CD4-positive, alpha-beta memory T cell (primary cell): ENCODE data around the gene USP27X. TPM values are rescaled to one million over a fixed set of nuclear protein-coding genes. Genes with fewer than 3 reads are reported as not detected.

ENCODE experiments used
- CTCF ChIA-PET: fragments of 350-600 bp; sonication (Branson Sonifier 250); formaldehyde crosslinking; loops from one replicate; lab custom pipeline; 2021; ENCODE audit warnings: inconsistent platforms; ENCODE audit not compliant: partially characterized antibody; lab: Charles Lee
- POLR2A ChIA-PET: fragments of 350-600 bp; sonication (Branson Sonifier 250); formaldehyde crosslinking; loops from one replicate; lab custom pipeline; 2021; ENCODE audit not compliant: partially characterized antibody; lab: Charles Lee
- DNase-seq, 5 donors: peaks; one replicate each; pipeline versions ENCODE4 v3.0.0 to v3.0.0-alpha.2; 2020 to 2022; ENCODE audit warnings: mixed read lengths in 1 of 5
- H3K27ac ChIP-seq: one replicate; pipeline ENCODE4 v1.7.0; 2013; ENCODE audit warnings: low read depth, low read length
- H3K27me3 ChIP-seq: 2 replicates; pipeline ENCODE4 v1.7.0; 2013; ENCODE audit warnings: mild to moderate bottlenecking, low read length, moderate library complexity; ENCODE audit not compliant: insufficient read depth
- H3K36me3 ChIP-seq: 2 replicates; pipeline ENCODE4 v1.7.0; 2013; ENCODE audit warnings: mild to moderate bottlenecking, low read length, moderate library complexity; ENCODE audit not compliant: insufficient read depth
- H3K4me1 ChIP-seq: 2 replicates; pipeline ENCODE4 v1.7.0; 2013; ENCODE audit warnings: mild to moderate bottlenecking, low read length, moderate library complexity; ENCODE audit not compliant: insufficient read depth
- H3K4me3 ChIP-seq, 2 donors: one replicate each; pipeline ENCODE4 v1.7.0; 2013; ENCODE audit warnings: low read length in 2 of 2, mild to moderate bottlenecking in 1 of 2
- H3K9me3 ChIP-seq, 2 donors: one replicate each; pipeline ENCODE4 v1.7.0; 2013; ENCODE audit warnings: low read length in 2 of 2, control low read depth in 1 of 2; ENCODE audit not compliant: control insufficient read depth in 1 of 2
- H3K27ac Mint-ChIP-seq, 7 donors: one replicate each; pipeline ENCODE4 v1.8.0; 2020 to 2021; ENCODE audit warnings: mixed read lengths in 7 of 7, mild to moderate bottlenecking in 6 of 7, inconsistent platforms in 3 of 7, moderate library complexity in 3 of 7
- H3K27me3 Mint-ChIP-seq, 2 donors: one replicate each; pipeline ENCODE4 v1.8.0; 2020 to 2021; ENCODE audit warnings: mixed read lengths in 2 of 2
- H3K36me3 Mint-ChIP-seq, 2 donors: one replicate each; pipeline ENCODE4 v1.8.0; 2020 to 2021; ENCODE audit warnings: mixed read lengths in 2 of 2, inconsistent platforms in 1 of 2, mild to moderate bottlenecking in 1 of 2
- H3K4me1 Mint-ChIP-seq, 4 donors: one replicate each; pipeline ENCODE4 v1.8.0; 2020 to 2021; ENCODE audit warnings: mixed read lengths in 4 of 4, mild to moderate bottlenecking in 1 of 4
- H3K4me3 Mint-ChIP-seq, 8 donors: one replicate each; pipeline ENCODE4 v1.8.0; 2020 to 2021; ENCODE audit warnings: mixed read lengths in 8 of 8, mild to moderate bottlenecking in 7 of 8, moderate library complexity in 6 of 8, inconsistent platforms in 3 of 8
- H3K9me3 Mint-ChIP-seq, 8 donors: one replicate each; pipeline ENCODE4 v1.8.0; 2020 to 2021; ENCODE audit warnings: mixed read lengths in 8 of 8, mild to moderate bottlenecking in 5 of 8, inconsistent platforms in 3 of 8, moderate library complexity in 1 of 8
- intact Hi-C: fragments of 100-400 bp; cut with micrococcal nuclease; formaldehyde crosslinking; loops from one replicate; pipeline ENCODE4 v1.15.1; 2023
- polyA plus RNA-seq, 2 donors: library from polyadenylated mRNA; unstranded; fragments of 300-500 nt; fragmentation: Illumina TruSeq; gene quantifications; one replicate each; pipeline ENCODE4 v1.2.3, GENCODE V29; 2021
- total RNA-seq, 2 experiments: library from RNA; stranded (reverse); gene quantifications; one replicate each; pipeline ENCODE4 v1.2.3, GENCODE V29; 2021

USP27X gene
- total and polyA plus RNA-seq, 4 experiments from 2014 or later: 0.07 to 7.5 (median 4.4) TPM

DNA sequence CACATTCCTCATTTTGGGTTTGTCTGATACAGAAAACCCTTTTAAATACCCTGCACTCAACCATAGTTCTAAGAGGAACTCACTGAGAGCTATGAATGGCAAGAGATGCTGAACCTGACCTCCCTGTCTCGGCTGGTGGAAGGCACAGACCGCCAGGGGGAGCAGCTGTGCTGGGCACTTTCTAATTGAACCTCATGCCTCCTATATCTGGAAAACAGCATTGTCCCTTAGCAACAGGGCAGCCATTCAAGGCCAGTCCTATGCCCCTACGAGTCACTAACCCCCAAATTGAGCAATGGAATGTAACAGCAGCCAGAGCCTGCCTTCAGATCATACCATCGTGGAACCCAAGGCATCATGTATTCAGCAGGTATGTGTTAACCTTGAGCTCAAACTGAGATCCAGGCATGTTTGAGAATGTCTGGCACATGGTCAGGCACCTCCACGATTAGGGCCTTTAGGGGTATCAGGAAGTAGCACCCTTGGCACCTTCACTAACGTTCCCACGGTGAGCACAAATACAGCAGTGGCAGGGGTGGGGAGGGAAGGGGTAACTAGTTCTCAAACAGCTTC, 5.1 kb downstream of the USP27X start:
- ChIA-PET POLR2A (no interaction called here), CTCF (interaction anchor here (0.6 to 2.5 kb wide), 9 partner anchors 10 to 695 kb away, joined by 3 to 23 read pairs (median 4); partner anchors contain the start of gene CLCN5)
- Histone ChIP-seq H3K27ac (no peak overlapping the region), H3K4me1 (peaks cover 17% of the 10 kb centered on the region), H3K36me3 (no peaks in the 10 kb centered on the region), H3K4me3 (no peak overlapping the region), H3K9me3 (no peaks in the 10 kb centered on the region), H3K27me3 (no peaks in the 10 kb centered on the region)
- H3K27ac Mint-ChIP-seq: peak overlapping the region in 2 of 7 donors; percentile 1 to 57
- peak overlapping the region in 1 of 8 donors; percentile 36 for H3K4me3 Mint-ChIP-seq
- peaks cover 0 to 2% (median 0%) of the 10 kb centered on the region in 8 donors for H3K9me3 Mint-ChIP-seq
- H3K36me3 Mint-ChIP-seq: peaks cover 0 to 4% of the 10 kb centered on the region in 2 donors
- peak; percentile 30 to 61 (median 41) for DNase-seq
- intact Hi-C loops: loop anchor here (1.0 kb wide), 1 partner anchor 35 kb away; no protein-coding TSS in a partner anchor
- H3K4me1 Mint-ChIP-seq: peaks cover 13 to 34% (median 21%) of the 10 kb centered on the region in 4 donors
- no peaks in the 10 kb centered on the region for H3K27me3 Mint-ChIP-seq

DNA sequence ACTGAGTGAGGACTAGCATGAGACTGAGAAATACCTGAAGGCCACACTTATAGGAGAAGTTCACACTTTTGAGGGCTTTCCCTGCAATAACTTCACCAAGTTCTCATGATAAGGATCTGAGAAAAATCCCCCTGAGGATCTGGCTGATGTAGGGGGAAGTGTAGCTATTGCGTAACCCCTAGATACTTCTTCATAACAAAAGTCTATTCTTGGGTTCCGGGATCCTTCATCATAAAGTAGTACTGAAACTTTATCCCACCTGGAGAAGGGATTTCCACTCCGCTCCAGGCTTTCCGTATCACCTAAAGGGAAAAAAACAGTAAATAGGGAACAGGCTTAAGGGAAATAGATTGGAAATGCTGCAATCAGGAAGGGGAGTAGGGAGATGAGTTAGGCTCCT, 13.3 kb downstream of the USP27X start:
- H3K9me3 Mint-ChIP-seq: peaks cover 0 to 11% (median 9%) of the 10 kb centered on the region in 8 donors
- POLR2A ChIA-PET: no interaction called here
- no peaks in the 10 kb centered on the region for H3K36me3 ChIP-seq
- CTCF ChIA-PET: interaction anchor here (1.0 kb wide), 1 partner anchor 27 kb away, joined by 3 read pairs; no protein-coding TSS in a partner anchor
- H3K4me1 ChIP-seq: no peaks in the 10 kb centered on the region
- no peaks in the 10 kb centered on the region for H3K4me1 Mint-ChIP-seq
- no peak overlapping the region for H3K27ac ChIP-seq
- no peak overlapping the region for H3K4me3 ChIP-seq
- no peaks in the 10 kb centered on the region for H3K27me3 ChIP-seq
- intact Hi-C loops: no loop called here
- no peaks in the 10 kb centered on the region for H3K9me3 ChIP-seq
- no peak for DNase-seq
- H3K4me3 Mint-ChIP-seq: no peak overlapping the region
- H3K36me3 Mint-ChIP-seq: peaks cover 0 to 2% of the 10 kb centered on the region in 2 donors
- H3K27ac Mint-ChIP-seq: no peak overlapping the region
- H3K27me3 Mint-ChIP-seq: peaks cover 6 to 9% of the 10 kb centered on the region in 2 donors

DNA sequence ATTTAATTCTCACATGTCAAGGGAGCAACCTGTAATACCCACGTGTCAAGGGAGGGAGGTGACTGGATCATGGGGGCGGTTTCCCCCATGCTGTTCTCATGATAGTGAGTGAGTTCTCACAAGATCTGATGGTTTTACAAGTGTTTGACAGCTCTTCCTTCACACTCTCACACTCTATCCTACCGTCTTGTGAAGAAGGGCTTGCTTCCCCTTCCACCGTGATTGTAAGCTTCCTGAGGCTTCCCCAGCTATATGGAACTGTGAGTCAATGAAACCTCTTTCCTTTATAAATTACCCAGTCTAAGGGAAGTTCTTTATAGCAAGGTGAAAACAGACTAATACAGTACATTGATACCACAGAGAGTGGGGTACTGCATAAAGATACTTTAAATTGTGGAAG, 17.7 kb downstream of the USP27X start:
- no peaks in the 10 kb centered on the region for H3K36me3 ChIP-seq
- H3K9me3 Mint-ChIP-seq: peaks cover 0 to 18% (median 12%) of the 10 kb centered on the region in 8 donors
- no peak overlapping the region for H3K27ac ChIP-seq
- intact Hi-C loops: no loop called here
- no peaks in the 10 kb centered on the region for H3K9me3 ChIP-seq
- H3K4me1 ChIP-seq: no peaks in the 10 kb centered on the region
- CTCF ChIA-PET: interaction anchor here (0.8 kb wide), 1 partner anchor 13 kb away, joined by 3 read pairs; no protein-coding TSS in a partner anchor
- H3K4me3 Mint-ChIP-seq: no peak overlapping the region
- no peak for DNase-seq
- H3K27me3 Mint-ChIP-seq: peaks cover 16 to 20% of the 10 kb centered on the region in 2 donors
- H3K4me1 Mint-ChIP-seq: no peaks in the 10 kb centered on the region
- no peak overlapping the region for H3K4me3 ChIP-seq
- peaks cover 0 to 2% of the 10 kb centered on the region in 2 donors for H3K36me3 Mint-ChIP-seq
- H3K27me3 ChIP-seq: no peaks in the 10 kb centered on the region
- peak overlapping the region in 1 of 7 donors; percentile 77 for H3K27ac Mint-ChIP-seq
- POLR2A ChIA-PET: no interaction called here

DNA sequence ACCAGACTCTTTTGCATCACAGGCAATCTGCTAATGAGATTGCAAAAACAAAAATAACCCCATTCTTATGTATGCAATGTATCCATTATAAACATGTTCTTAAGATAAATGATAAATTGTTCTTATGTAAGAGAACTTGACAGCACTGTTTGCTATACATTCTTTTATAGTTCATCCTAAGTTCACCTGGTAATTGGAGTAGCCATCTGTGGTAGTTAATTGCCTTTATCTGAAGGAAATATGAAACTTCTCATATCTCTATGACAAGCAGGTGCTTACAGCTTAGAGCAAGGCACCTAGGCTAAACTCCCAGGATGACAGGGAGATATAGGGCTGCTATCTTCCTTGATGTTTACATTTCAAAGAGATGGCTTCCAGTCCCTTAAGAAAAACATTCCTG, 21.8 kb downstream of the USP27X start:
- Histone ChIP-seq H3K4me1 (no peaks in the 10 kb centered on the region), H3K4me3 (no peak overlapping the region), H3K27ac (no peak overlapping the region), H3K9me3 (no peaks in the 10 kb centered on the region), H3K36me3 (no peaks in the 10 kb centered on the region), H3K27me3 (no peaks in the 10 kb centered on the region)
- ChIA-PET POLR2A (no interaction called here), CTCF (interaction anchor here (0.6 kb wide), 1 partner anchor 31 kb away, joined by 3 read pairs; no protein-coding TSS in a partner anchor)
- Mint-ChIP-seq H3K27me3 (peaks cover 16 to 18% of the 10 kb centered on the region in 2 donors), H3K36me3 (peaks cover 0 to 2% of the 10 kb centered on the region in 2 donors), H3K4me1 (no peaks in the 10 kb centered on the region), H3K27ac (no peak overlapping the region), H3K4me3 (no peak overlapping the region), H3K9me3 (peaks cover 0 to 18% (median 12%) of the 10 kb centered on the region in 8 donors)
- intact Hi-C loops: no loop called here
- no peak for DNase-seq

DNA sequence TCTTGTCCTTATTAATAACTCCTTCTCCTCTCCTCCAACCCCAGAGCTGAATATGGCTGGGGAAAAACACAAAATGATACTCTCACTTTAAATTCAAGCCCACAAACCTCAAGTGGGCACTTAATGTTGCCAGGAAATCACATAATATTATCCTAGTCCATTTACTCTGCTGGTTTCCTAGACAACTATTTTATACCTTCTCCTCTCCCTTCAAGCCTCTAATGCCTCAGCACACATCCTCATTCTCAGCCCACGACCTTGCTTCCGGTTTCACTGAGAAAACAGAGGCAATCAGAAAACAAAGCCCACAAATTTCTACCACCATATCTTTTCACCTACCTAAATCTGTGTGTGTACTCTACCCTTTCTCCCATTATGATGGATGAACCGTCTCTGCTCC, 31.1 kb downstream of the USP27X start:
- ChIA-PET CTCF (interaction anchor here (1.9 kb wide), 1 partner anchor 9 kb away, joined by 10 read pairs; no protein-coding TSS in a partner anchor), POLR2A (no interaction called here)
- H3K27ac ChIP-seq: no peak overlapping the region
- no peaks in the 10 kb centered on the region for H3K4me1 ChIP-seq
- no peaks in the 10 kb centered on the region for H3K36me3 ChIP-seq
- H3K9me3 ChIP-seq: no peaks in the 10 kb centered on the region
- no peaks in the 10 kb centered on the region for H3K27me3 ChIP-seq
- Mint-ChIP-seq H3K27ac (peak overlapping the region in 3 of 7 donors; percentile 9 to 47 (median 25)), H3K9me3 (no peaks in the 10 kb centered on the region), H3K27me3 (no peaks in the 10 kb centered on the region), H3K4me3 (no peak overlapping the region), H3K36me3 (no peaks in the 10 kb centered on the region), H3K4me1 (peaks cover 7 to 17% (median 8%) of the 10 kb centered on the region in 4 donors)
- no peak overlapping the region for H3K4me3 ChIP-seq
- intact Hi-C loops: no loop called here
- DNase-seq: peak in 2 of 5 donors; percentile 4 to 11

DNA sequence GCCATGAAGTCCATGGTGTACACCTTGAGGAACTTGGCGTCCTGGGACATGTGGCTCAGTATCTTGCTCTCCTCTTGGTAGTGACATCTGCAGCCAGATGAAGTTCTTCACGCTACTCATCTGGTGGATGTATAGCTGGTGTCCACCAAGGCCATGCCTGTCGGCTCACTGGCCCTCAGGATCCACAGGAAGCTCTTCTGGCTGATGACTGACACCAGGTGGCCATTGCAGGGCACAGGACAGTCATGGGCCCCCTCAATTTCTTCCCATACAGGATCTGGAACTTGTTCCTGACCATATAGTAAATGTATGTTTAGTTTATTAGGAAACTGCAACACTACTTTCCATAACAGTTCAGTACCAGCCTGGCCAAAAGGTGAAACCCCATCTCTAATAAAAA, 32.8 kb downstream of the USP27X start:
- Mint-ChIP-seq H3K9me3 (no peaks in the 10 kb centered on the region), H3K4me1 (peaks cover 7 to 17% (median 8%) of the 10 kb centered on the region in 4 donors), H3K27me3 (no peaks in the 10 kb centered on the region), H3K27ac (no peak overlapping the region), H3K36me3 (no peaks in the 10 kb centered on the region), H3K4me3 (no peak overlapping the region)
- Histone ChIP-seq H3K27me3 (no peaks in the 10 kb centered on the region), H3K27ac (no peak overlapping the region), H3K9me3 (no peaks in the 10 kb centered on the region), H3K4me3 (no peak overlapping the region), H3K4me1 (no peaks in the 10 kb centered on the region), H3K36me3 (no peaks in the 10 kb centered on the region)
- DNase-seq: no peak
- POLR2A ChIA-PET: no interaction called here
- CTCF ChIA-PET: interaction anchor here (0.7 to 1.3 kb wide), 5 partner anchors 8 to 672 kb away, joined by 3 to 8 read pairs (median 3); partner anchors contain the start of gene USP27X
- intact Hi-C loops: no loop called here

DNA sequence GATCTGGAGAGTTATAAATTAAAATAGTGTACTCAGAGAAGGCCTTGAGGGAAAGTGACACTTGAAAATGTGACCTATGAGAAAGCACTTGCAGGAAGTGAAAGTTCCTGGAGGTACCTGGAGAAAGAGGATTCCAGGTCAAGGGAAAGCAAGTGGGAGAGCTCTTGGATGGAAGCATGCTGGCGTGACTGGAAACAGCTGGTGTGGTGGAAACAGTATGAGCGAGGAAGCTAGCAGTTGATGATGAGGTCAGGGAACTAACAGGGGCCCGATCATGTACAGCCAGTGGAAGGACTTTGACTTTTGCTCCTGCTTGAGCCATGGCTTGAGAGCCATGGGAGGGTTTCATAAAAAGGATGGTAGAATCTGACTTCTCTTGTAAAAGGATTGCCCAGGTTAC, 33.6 kb downstream of the USP27X start:
- no peak overlapping the region for H3K27ac Mint-ChIP-seq
- POLR2A ChIA-PET: no interaction called here
- no peak for DNase-seq
- Histone ChIP-seq H3K4me3 (no peak overlapping the region), H3K27ac (no peak overlapping the region), H3K4me1 (no peaks in the 10 kb centered on the region), H3K27me3 (no peaks in the 10 kb centered on the region), H3K9me3 (no peaks in the 10 kb centered on the region), H3K36me3 (no peaks in the 10 kb centered on the region)
- intact Hi-C loops: no loop called here
- no peak overlapping the region for H3K4me3 Mint-ChIP-seq
- peaks cover 7 to 17% (median 8%) of the 10 kb centered on the region in 4 donors for H3K4me1 Mint-ChIP-seq
- H3K9me3 Mint-ChIP-seq: no peaks in the 10 kb centered on the region
- no peaks in the 10 kb centered on the region for H3K27me3 Mint-ChIP-seq
- no peaks in the 10 kb centered on the region for H3K36me3 Mint-ChIP-seq
- CTCF ChIA-PET: interaction anchor here (0.7 to 1.3 kb wide), 4 partner anchors 28 to 671 kb away, joined by 3 to 8 read pairs (median 3); partner anchors contain the start of gene USP27X
